HepG2 (cell line): ENCODE measurements around the gene DYSF. TPM values are rescaled to one million over a fixed set of nuclear protein-coding genes. Genes with fewer than 3 reads are reported as not detected.

ENCODE experiments used
- ATAC-seq: fragments of 200-7000 bp; cut with Tn5 transposase; 3 replicates; pipeline ENCODE4 v1.9.1; 2020; ENCODE audit warnings: mild to moderate bottlenecking, moderate library complexity
- BruUV-seq: library from RNA; stranded (reverse); fragments of 400-500 nt; replicated peaks from 2 replicates; lab custom pipeline; 2021; lab: Mats Ljungman, UMichigan
- CTCF ChIA-PET: fragments of 300-600 bp; formaldehyde crosslinking; extraction: SDS; loops from one replicate; lab custom pipeline; 2021; ENCODE audit warnings: low total read pairs, inconsistent platforms, low intra/inter-chr PET ratio; lab: Yijun Ruan, JAX
- POLR2A ChIA-PET: fragments of 350-600 bp; sonication (Branson Sonifier 250); formaldehyde crosslinking; loops from one replicate; lab custom pipeline; 2020; ENCODE audit warnings: antibody characterized with exemption, inconsistent platforms; lab: Yijun Ruan, JAX
- DNase-seq: peaks from one replicate; pipeline ENCODE4 v3.0.0-alpha.2; 2015; ENCODE audit warnings: low spot score
- FAIRE-seq: peaks from 3 replicates; lab custom pipeline; 2011; peaks lifted over from hg19 to GRCh38; lab: Jason Lieb, UNC
- H2AFZ ChIP-seq: one replicate; pipeline ENCODE4 v1.6.1; 2011; ENCODE audit warnings: low read length, inconsistent platforms
- H3K27ac ChIP-seq: fragments of 300-600 bp; 3 replicates; pipeline ENCODE4 v1.8.0; 2011; ENCODE audit warnings: mixed run types, mild to moderate bottlenecking, mixed read lengths, low read length, inconsistent platforms; ENCODE audit not compliant: insufficient read depth; ENCODE audit errors: extremely low read length
- H3K27me3 ChIP-seq, 2 experiments: fragments of 200-600 bp in 1 of 2; 2 replicates in 1 of 2; 3 replicates in 1 of 2; pipeline versions ENCODE4 v1.6.0 to v1.8.0; 2011; ENCODE audit warnings: low read length in 2 of 2, mild to moderate bottlenecking in 2 of 2, moderate library complexity in 2 of 2, inconsistent platforms in 1 of 2; ENCODE audit not compliant: insufficient read depth in 2 of 2, control insufficient read depth in 1 of 2
- H3K36me3 ChIP-seq, 2 experiments: fragments of 200-600 bp in 1 of 2; replicated peaks in 1 of 2; 2 replicates in 1 of 2; 3 replicates in 1 of 2; pipeline versions ENCODE4 v1.5.1 to v1.8.0; 2011; ENCODE audit warnings: low read length in 2 of 2, inconsistent platforms in 1 of 2; ENCODE audit not compliant: insufficient read depth in 2 of 2, control insufficient read depth in 1 of 2
- H3K4me1 ChIP-seq: 2 replicates; pipeline ENCODE4 v1.5.1; 2012; ENCODE audit warnings: low read length, inconsistent platforms; ENCODE audit not compliant: insufficient read depth
- H3K4me2 ChIP-seq: 2 replicates; pipeline ENCODE4 v1.6.0; 2011; ENCODE audit warnings: low read depth, low read length, inconsistent platforms
- H3K4me3 ChIP-seq, 3 experiments: fragments of 200-600 bp in 1 of 3; sonication (generic), shearing (Covaris generic) in 1 of 3; replicated peaks in 1 of 3; 2 replicates each; pipeline ENCODE4 v1.5.1; 2011 to 2016; ENCODE audit warnings: low read length in 3 of 3, inconsistent platforms in 2 of 3, low read depth in 2 of 3, mild to moderate bottlenecking in 2 of 3, control low read depth in 1 of 3, mixed read lengths in 1 of 3; ENCODE audit not compliant: insufficient read depth in 1 of 3
- H3K79me2 ChIP-seq: one replicate; pipeline ENCODE4 v1.6.1; 2011; ENCODE audit warnings: low read length, inconsistent platforms; ENCODE audit not compliant: insufficient read depth
- H3K9ac ChIP-seq: 2 replicates; pipeline ENCODE4 v1.6.0; 2011; ENCODE audit warnings: mild to moderate bottlenecking, low read depth, low read length, inconsistent platforms; ENCODE audit not compliant: insufficient read depth
- H3K9me3 ChIP-seq: 2 replicates; pipeline ENCODE4 v1.5.1; 2012; ENCODE audit warnings: mild to moderate bottlenecking, low read length
- H4K20me1 ChIP-seq: 2 replicates; pipeline ENCODE4 v1.6.0; 2011; ENCODE audit warnings: inconsistent platforms, mild to moderate bottlenecking, low read length, moderate library complexity; ENCODE audit not compliant: insufficient read depth
- CBX1 ChIP-seq: IDR thresholded peaks from one replicate; pipeline ENCODE4 v1.6.1; 2016; ENCODE audit warnings: antibody characterized with exemption, low read depth
- ETS1 ChIP-seq: sonication (generic); formaldehyde crosslinking; IDR thresholded peaks from 2 replicates; pipeline ENCODE4 v1.4.0; 2020; ENCODE audit warnings: missing genetic modification reagents
- HINFP ChIP-seq: sonication (generic); formaldehyde crosslinking; IDR thresholded peaks from 2 replicates; pipeline ENCODE4 v1.4.0; 2020; ENCODE audit warnings: low read depth, mild to moderate bottlenecking, missing genetic modification reagents
- HNRNPL ChIP-seq: fragments of 200-400 bp; formaldehyde crosslinking; IDR thresholded peaks from 2 replicates; pipeline ENCODE4 v1.6.1; 2017; ENCODE audit warnings: mild to moderate bottlenecking, low read depth, low read length
- HNRNPLL ChIP-seq: fragments of 200-400 bp; formaldehyde crosslinking; IDR thresholded peaks from 2 replicates; pipeline ENCODE4 v1.6.1; 2017; ENCODE audit warnings: mild to moderate bottlenecking, low read depth, low read length; ENCODE audit not compliant: poor library complexity, severe bottlenecking
- MAFK ChIP-seq, 2 experiments: IDR thresholded peaks in 1 of 2; conservative IDR thresholded peaks in 1 of 2; 2 replicates each; pipeline ENCODE4 v1.6.1; 2011; ENCODE audit warnings: improper control_type of control experiment in 2 of 2, low read length in 2 of 2
- MBD4 ChIP-seq: IDR thresholded peaks from 2 replicates; pipeline ENCODE4 v1.6.1; 2012; ENCODE audit warnings: low read length, inconsistent platforms, borderline replicate concordance
- NPAS2 ChIP-seq: sonication (generic); formaldehyde crosslinking; IDR thresholded peaks from 2 replicates; pipeline ENCODE4 v1.8.0; 2022; ENCODE audit warnings: mild to moderate bottlenecking, missing genetic modification reagents, borderline replicate concordance
- REPIN1 ChIP-seq: sonication (generic); formaldehyde crosslinking; IDR thresholded peaks from 2 replicates; pipeline ENCODE4 v1.8.0; 2022; ENCODE audit warnings: missing genetic modification reagents, low read depth, mild to moderate bottlenecking, borderline replicate concordance
- TAF15 ChIP-seq: fragments of 200-400 bp; formaldehyde crosslinking; IDR thresholded peaks from one replicate; pipeline ENCODE4 v1.6.1; 2018; ENCODE audit warnings: mild to moderate bottlenecking, low read depth, low read length; ENCODE audit not compliant: poor library complexity, severe bottlenecking
- TOPORS ChIP-seq: sonication (generic); formaldehyde crosslinking; IDR thresholded peaks from 2 replicates; pipeline ENCODE4 v1.8.0; 2023; ENCODE audit warnings: mild to moderate bottlenecking, missing genetic modification reagents
- TRIM24 ChIP-seq: sonication (generic); formaldehyde crosslinking; IDR thresholded peaks from 2 replicates; pipeline ENCODE4 v1.8.0; 2022; ENCODE audit warnings: mild to moderate bottlenecking, missing genetic modification reagents
- XRCC5 ChIP-seq: fragments of 200-400 bp; formaldehyde crosslinking; optimal IDR thresholded peaks from 2 replicates; pipeline ENCODE3; 2017; ENCODE audit warnings: mild to moderate bottlenecking, low read length
- ZBTB7B ChIP-seq: sonication (generic); formaldehyde crosslinking; IDR thresholded peaks from 2 replicates; pipeline ENCODE4 v1.4.0; 2020; ENCODE audit warnings: missing genetic modification reagents
- ZEB1 ChIP-seq: IDR thresholded peaks from 2 replicates; pipeline ENCODE4 v1.6.1; 2012; ENCODE audit warnings: mild to moderate bottlenecking, low read depth, inconsistent platforms; ENCODE audit not compliant: insufficient replicate concordance
- ZNF225 ChIP-seq: sonication (generic); formaldehyde crosslinking; IDR thresholded peaks from 2 replicates; pipeline ENCODE4 v1.4.0; 2020; ENCODE audit warnings: mild to moderate bottlenecking, missing genetic modification reagents
- ZNF501 ChIP-seq: sonication (generic); formaldehyde crosslinking; IDR thresholded peaks from 2 replicates; pipeline ENCODE4 v1.5.1; 2020; ENCODE audit warnings: mild to moderate bottlenecking, moderate library complexity, missing genetic modification reagents
- WGBS: methylation state at CpG from one replicate; pipeline ENCODE4 v1.1.6; 2017; ENCODE audit warnings: low lambda C conversion rate; 5-methylcytosine and 5-hydroxymethylcytosine counted together
- in situ Hi-C: cut with HindIII; loops from 2 replicates; pipeline ENCODE4 v1.10.0; 2017; ENCODE audit warnings: low pct_unique_long_range_greater_than_20kb; ENCODE audit not compliant: extremely low pct_ligation_motif_present
- intact Hi-C: fragments of 100-400 bp; cut with micrococcal nuclease; formaldehyde crosslinking; loops from one replicate; pipeline ENCODE4 v1.10.0; 2022; ENCODE audit not compliant: unreplicated experiment
- polyA plus RNA-seq, 8 experiments: library from polyadenylated mRNA; depleted of rRNA in 3 of 8; stranded (reverse) in 7 of 8; unstranded in 1 of 8; fragments of >200 nt; fragmentation: Illumina TruSeq in 4 of 8; extraction: Trizol in 4 of 8; gene quantifications; 2 replicates each; pipeline versions ENCODE4 v1.2.1 to v1.2.3, GENCODE V29; 2011 to 2016; ENCODE audit warnings: low read depth in 4 of 8, missing spikeins in 1 of 8, mixed read lengths in 1 of 8; ENCODE audit not compliant: insufficient read depth in 1 of 8
- total RNA-seq, 5 experiments: library from RNA; depleted of rRNA; stranded (reverse); fragments of >200 nt; fragmentation: Illumina TruSeq; extraction: Trizol; gene quantifications; 2 replicates each; pipeline ENCODE4 v1.2.3, GENCODE V29; 2016; ENCODE audit warnings: low read depth in 1 of 5

DYSF gene
- total and polyA plus RNA-seq, 2 of the 13 experiments (the other 11 are each of a cell fraction or from before 2014, with no cell fraction given), result 0.15 to 2.4 TPM

- TF ChIP-seq ZNF225 (CRISPR knock-in tag) (peak; percentile 93), NPAS2 (CRISPR knock-in tag) (no peak), ZNF501 (CRISPR knock-in tag) (peak; percentile 32; the same call in 1 of the 2 replicates), HNRNPLL (peak; percentile 28), HNRNPL (peak; percentile 99), TRIM24 (CRISPR knock-in tag) (peak; percentile 79), CBX1 (no peak), TAF15 (peak; percentile 91), MAFK (conservative IDR thresholded peaks at IDR 0.05 in 1 of 2, IDR thresholded peaks at IDR 0.05 in 1 of 2; ENCODE audit: low read length in 2 of 2) (no peak), HINFP (CRISPR knock-in tag) (0 out of 2 replicates have a peak, but pooled peaks have one; percentile 16)
Observed at GRCh38 chr2:71555798-71556454, 102.6 kb downstream of the DYSF start (continued).

GRCh38 chr2:71556692-71557250, 103.4 kb downstream of the DYSF start:
- in situ Hi-C loops, result no loop called here
- peak overlapping the region; percentile 14 for H3K27ac ChIP-seq
- no peaks in the 10 kb centered on the region for H3K79me2 ChIP-seq
- peak overlapping the region; percentile 33; the same call in 1 of the 2 replicates for H3K9ac ChIP-seq
- H3K4me1 ChIP-seq, result peaks cover 67% of the 10 kb centered on the region
- ATAC-seq (no peak), FAIRE-seq (no peak), DNase-seq (no peak)
- ChIA-PET POLR2A (no interaction called here), CTCF (no interaction called here)
- peak overlapping the region; percentile 74 for H3K4me2 ChIP-seq
- 31% methylated on average over 5 of the region's 5 CpGs for WGBS
- intact Hi-C loops, result no loop called here
- BruUV-seq, result no TSS peak
- H3K9me3 ChIP-seq, result no peaks in the 10 kb centered on the region
- no peaks in the 10 kb centered on the region for H3K36me3 ChIP-seq
- H4K20me1 ChIP-seq, result no peaks in the 10 kb centered on the region
- peak overlapping the region in 2 of 3 experiments; percentile 6 to 21; a peak in 3 of 6 replicates for H3K4me3 ChIP-seq
- H3K27me3 ChIP-seq, result peaks cover 0 to 3% of the 10 kb centered on the region in 2 experiments; a peak in 4 of 5 replicates
- TF ChIP-seq TOPORS (CRISPR knock-in tag) (no peak), ZBTB7B (CRISPR knock-in tag) (no peak), XRCC5 (peak; percentile 12), ETS1 (CRISPR knock-in tag) (no peak), MBD4 (no peak), ZEB1 (peak; percentile 11), REPIN1 (CRISPR knock-in tag) (no peak)
- no peak overlapping the region for H2AFZ ChIP-seq
